CD4-positive, alpha-beta T cell (primary cell): Measurements from ENCODE around the gene GARIN5A. TPM values are rescaled to one million over a fixed set of nuclear protein-coding genes. Genes with fewer than 3 reads are reported as not detected.
A peak's percentile ranks its signal among the peaks of the same experiment; 100 is the strongest.

ENCODE experiments used
- ATAC-seq: fragments of 200-7000 bp; cut with Tn5 transposase; one replicate; pipeline ENCODE4 v1.10.0; 2022; ENCODE audit warnings: mild to moderate bottlenecking; ENCODE audit not compliant: poor library complexity
- CTCF ChIA-PET: fragments of 350-600 bp; sonication (Branson Sonifier 250); formaldehyde crosslinking; loops from one replicate; lab custom pipeline; 2021; ENCODE audit warnings: antibody characterized with exemption, inconsistent platforms; lab: Charles Lee
- POLR2A ChIA-PET: fragments of 350-600 bp; sonication (Branson Sonifier 250); formaldehyde crosslinking; loops from one replicate; lab custom pipeline; 2021; ENCODE audit warnings: antibody characterized with exemption, inconsistent platforms; lab: Charles Lee
- DNase-seq, 14 experiments: peaks; one replicate each; pipeline ENCODE4 v3.0.0-alpha.2; 2013 to 2020; ENCODE audit warnings: mixed read lengths in 2 of 14
- H3K27ac ChIP-seq, 2 donors: one replicate each; pipeline versions ENCODE4 v1.5.1 to v1.7.0; 2013; ENCODE audit warnings: low read length in 2 of 2, low read depth in 1 of 2, mild to moderate bottlenecking in 1 of 2
- H3K27me3 ChIP-seq, 2 experiments: 1 replicate in 1 of 2; 2 replicates in 1 of 2; pipeline versions ENCODE4 v1.6.1 to v1.7.0; 2013; ENCODE audit warnings: low read length in 2 of 2, control low read depth in 1 of 2, mild to moderate bottlenecking in 1 of 2, moderate library complexity in 1 of 2; ENCODE audit not compliant: insufficient read depth in 2 of 2, control insufficient read depth in 1 of 2
- H3K36me3 ChIP-seq: one replicate; pipeline ENCODE4 v1.6.1; 2013; ENCODE audit warnings: low read length, control low read depth; ENCODE audit not compliant: insufficient read depth
- H3K4me1 ChIP-seq: one replicate; pipeline ENCODE4 v1.6.1; 2013; ENCODE audit warnings: low read length, control low read depth; ENCODE audit not compliant: insufficient read depth
- H3K4me3 ChIP-seq: one replicate; pipeline ENCODE4 v1.5.1; 2013; ENCODE audit warnings: mild to moderate bottlenecking, low read length, moderate library complexity
- H3K9me3 ChIP-seq, 2 experiments: 1 replicate in 1 of 2; 2 replicates in 1 of 2; pipeline versions ENCODE4 v1.6.1 to v1.7.0; 2013; ENCODE audit warnings: low read length in 2 of 2, mild to moderate bottlenecking in 2 of 2, control low read depth in 1 of 2, moderate library complexity in 1 of 2; ENCODE audit not compliant: control insufficient read depth in 1 of 2, insufficient read depth in 1 of 2
- H3K27ac Mint-ChIP-seq: one replicate; pipeline ENCODE4 v1.8.0; 2020; ENCODE audit warnings: mixed read lengths
- H3K27me3 Mint-ChIP-seq: one replicate; pipeline ENCODE4 v1.8.0; 2021; ENCODE audit warnings: mixed read lengths
- H3K36me3 Mint-ChIP-seq: one replicate; pipeline ENCODE4 v1.8.0; 2021; ENCODE audit warnings: low read depth, mixed read lengths
- H3K4me1 Mint-ChIP-seq: one replicate; pipeline ENCODE4 v1.8.0; 2021; ENCODE audit warnings: low read depth, mixed read lengths
- H3K4me3 Mint-ChIP-seq: one replicate; pipeline ENCODE4 v1.8.0; 2020; ENCODE audit warnings: mild to moderate bottlenecking, mixed read lengths
- H3K9me3 Mint-ChIP-seq: one replicate; pipeline ENCODE4 v1.8.0; 2020; ENCODE audit warnings: mixed read lengths
- intact Hi-C, 2 experiments: fragments of 100-400 bp; cut with DNase I in 1 of 2; cut with micrococcal nuclease in 1 of 2; formaldehyde crosslinking; loops; one replicate each; pipeline versions ENCODE4 v1.15.1 to v1.9.0; 2023 to 2025; cut with DNase I, micrococcal nuclease
- total RNA-seq, 174 experiments: library from RNA in 2 of 174; stranded (reverse) in 2 of 174; gene quantifications; one replicate each; pipeline ENCODE4 v1.2.3 and lab custom pipeline; 2021 to 2026
- TF ChIP-seq, protein P1 (sequence below): fragments of 200-600 bp; IDR thresholded peaks from one replicate; pipeline ENCODE4 v1.8.0; 2022; ENCODE audit warnings: antibody characterized with exemption, mild to moderate bottlenecking

The GARIN5A gene
- total RNA-seq, 2 experiments from 2014 or later: 0.50 TPM; not detected in 1

- ChIA-PET CTCF (no interaction called here), POLR2A (no interaction called here)
- Mint-ChIP-seq H3K4me1 (no peaks in the 10 kb centered on the region), H3K27ac (no peak overlapping the region), H3K9me3 (no peaks in the 10 kb centered on the region), H3K27me3 (no peaks in the 10 kb centered on the region), H3K36me3 (peaks cover 9% of the 10 kb centered on the region), H3K4me3 (no peak overlapping the region)
- no peaks in the 10 kb centered on the region for H3K4me1 ChIP-seq
- no peaks in the 10 kb centered on the region for H3K9me3 ChIP-seq
- ATAC-seq (no peak), DNase-seq (peak in 1 of 14 experiments; percentile 31)
- intact Hi-C loops: no loop called here
- H3K27me3 ChIP-seq: no peaks in the 10 kb centered on the region
- no peak overlapping the region for H3K4me3 ChIP-seq
- H3K36me3 ChIP-seq: peaks cover 2% of the 10 kb centered on the region
- H3K27ac ChIP-seq: no peak overlapping the region
- TF ChIP-seq, protein P1, sequence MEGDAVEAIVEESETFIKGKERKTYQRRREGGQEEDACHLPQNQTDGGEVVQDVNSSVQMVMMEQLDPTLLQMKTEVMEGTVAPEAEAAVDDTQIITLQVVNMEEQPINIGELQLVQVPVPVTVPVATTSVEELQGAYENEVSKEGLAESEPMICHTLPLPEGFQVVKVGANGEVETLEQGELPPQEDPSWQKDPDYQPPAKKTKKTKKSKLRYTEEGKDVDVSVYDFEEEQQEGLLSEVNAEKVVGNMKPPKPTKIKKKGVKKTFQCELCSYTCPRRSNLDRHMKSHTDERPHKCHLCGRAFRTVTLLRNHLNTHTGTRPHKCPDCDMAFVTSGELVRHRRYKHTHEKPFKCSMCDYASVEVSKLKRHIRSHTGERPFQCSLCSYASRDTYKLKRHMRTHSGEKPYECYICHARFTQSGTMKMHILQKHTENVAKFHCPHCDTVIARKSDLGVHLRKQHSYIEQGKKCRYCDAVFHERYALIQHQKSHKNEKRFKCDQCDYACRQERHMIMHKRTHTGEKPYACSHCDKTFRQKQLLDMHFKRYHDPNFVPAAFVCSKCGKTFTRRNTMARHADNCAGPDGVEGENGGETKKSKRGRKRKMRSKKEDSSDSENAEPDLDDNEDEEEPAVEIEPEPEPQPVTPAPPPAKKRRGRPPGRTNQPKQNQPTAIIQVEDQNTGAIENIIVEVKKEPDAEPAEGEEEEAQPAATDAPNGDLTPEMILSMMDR: no peak
Observed at GRCh38 chr19:50500753-50501151, 24.1 kb upstream of the GARIN5A start.

GRCh38 chr19:50500060-50500752 is 23.6 kb upstream of the GARIN5A start:
- H3K27me3 ChIP-seq: no peaks in the 10 kb centered on the region
- no peak overlapping the region for H3K27ac ChIP-seq
- Mint-ChIP-seq H3K27me3 (no peaks in the 10 kb centered on the region), H3K9me3 (no peaks in the 10 kb centered on the region), H3K4me3 (no peak overlapping the region), H3K36me3 (peaks cover 9% of the 10 kb centered on the region), H3K4me1 (no peaks in the 10 kb centered on the region), H3K27ac (no peak overlapping the region)
- ATAC-seq (no peak), DNase-seq (peak in 3 of 14 experiments; percentile 13 to 69 (median 60))
- no peaks in the 10 kb centered on the region for H3K9me3 ChIP-seq
- intact Hi-C loops: no loop called here
- no peaks in the 10 kb centered on the region for H3K36me3 ChIP-seq
- CTCF ChIA-PET: no interaction called here
- TF ChIP-seq, protein P1: no peak
- H3K4me1 ChIP-seq: no peaks in the 10 kb centered on the region
- H3K4me3 ChIP-seq: no peak overlapping the region
- POLR2A ChIA-PET: no interaction called here

DNA sequence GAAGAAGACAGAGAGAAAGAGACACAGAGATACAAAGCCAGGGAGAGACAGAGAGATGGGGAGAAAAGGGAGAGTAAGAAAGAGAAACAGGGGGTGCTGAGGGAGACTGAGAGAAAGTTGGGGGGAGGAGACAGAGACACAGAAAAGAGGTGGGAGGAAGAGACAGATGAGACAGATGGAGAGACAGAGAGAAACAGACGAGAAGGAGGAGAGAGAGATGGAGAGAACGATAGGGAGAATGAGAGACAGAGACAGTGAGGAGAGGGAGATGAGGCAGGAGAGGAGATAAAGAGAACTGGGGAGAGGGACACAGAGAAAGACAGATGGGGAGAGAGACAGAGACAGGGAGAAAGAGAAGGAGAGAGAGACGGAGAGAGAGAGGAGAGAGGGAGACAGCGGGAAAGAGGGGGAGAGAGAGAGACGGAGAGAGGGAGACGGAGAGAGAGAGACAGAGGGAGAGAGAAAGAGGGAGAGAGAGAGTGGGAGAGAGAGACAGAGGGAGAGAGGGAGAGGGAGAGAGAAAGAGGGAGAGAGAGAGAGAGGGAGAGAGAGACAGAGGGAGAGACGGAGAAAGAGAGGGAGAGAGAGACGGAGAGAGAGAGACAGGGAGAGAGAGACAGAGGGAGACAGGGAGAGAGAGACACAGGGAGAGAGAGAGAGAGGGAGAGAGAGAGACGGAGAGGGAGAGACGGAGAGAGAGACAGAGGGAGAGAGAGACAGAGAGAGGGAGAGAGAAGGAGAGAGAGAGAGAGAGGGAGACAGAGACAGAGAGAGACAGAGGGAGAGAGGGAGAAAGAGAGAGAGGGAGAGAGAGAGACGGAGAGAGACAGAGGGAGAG is 21.8 kb upstream of the GARIN5A start:
- Histone ChIP-seq H3K9me3 (no peaks in the 10 kb centered on the region), H3K36me3 (no peaks in the 10 kb centered on the region), H3K27ac (no peak overlapping the region), H3K4me3 (no peak overlapping the region), H3K27me3 (no peaks in the 10 kb centered on the region), H3K4me1 (no peaks in the 10 kb centered on the region)
- Mint-ChIP-seq H3K4me1 (peaks cover 3% of the 10 kb centered on the region), H3K27me3 (no peaks in the 10 kb centered on the region), H3K36me3 (peaks cover 9% of the 10 kb centered on the region), H3K9me3 (no peaks in the 10 kb centered on the region), H3K27ac (no peak overlapping the region), H3K4me3 (no peak overlapping the region)
- ATAC-seq (no peak), DNase-seq (no peak)
- TF ChIP-seq, protein P1: no peak
- ChIA-PET POLR2A (no interaction called here), CTCF (no interaction called here)
- intact Hi-C loops: no loop called here
